SK-N-SH treated with all-trans-retinoic acid at 6 μM for 48 hours (cell line): ENCODE data around the gene ABCC5.
A peak's percentile ranks its signal among the peaks of the same experiment; 100 is the strongest.
"Not testable (repeated sequence)": the region's sequence is repeated elsewhere in the genome, so short reads cannot be mapped to it uniquely, and the experiment has no call there.

Source experiments
- ATAC-seq: fragments of 200-7000 bp; cut with Tn5 transposase; 3 replicates; pipeline ENCODE4 v1.9.1; 2020; ENCODE audit warnings: mild to moderate bottlenecking, moderate library complexity
- ARNTL ChIP-seq: fragments of 450-650 bp; formaldehyde crosslinking; IDR thresholded peaks from 2 replicates; pipeline ENCODE4 v1.5.0; 2020; ENCODE audit warnings: low read depth, mild to moderate bottlenecking, moderate library complexity, borderline replicate concordance
- BACH2 ChIP-seq: fragments of 250-450 bp; sonication (Bioruptor Pico); IDR thresholded peaks from 2 replicates; pipeline ENCODE4 v1.9.0; 2021; ENCODE audit warnings: mild to moderate bottlenecking, borderline replicate concordance
- CREB5 ChIP-seq: fragments of 250-450 bp; sonication (Bioruptor Pico); IDR thresholded peaks from 2 replicates; pipeline ENCODE4 v1.5.1; 2020; ENCODE audit warnings: low read depth, mild to moderate bottlenecking, moderate library complexity
- CSDC2 ChIP-seq: fragments of 250-450 bp; sonication (Bioruptor Pico); IDR thresholded peaks from 2 replicates; pipeline ENCODE4 v1.5.0; 2020; ENCODE audit warnings: mild to moderate bottlenecking, moderate library complexity
- CSRNP3 ChIP-seq: fragments of 250-450 bp; sonication (Bioruptor Pico); IDR thresholded peaks from 2 replicates; pipeline ENCODE4 v1.5.1; 2021; ENCODE audit warnings: mild to moderate bottlenecking, moderate library complexity
- ESRRG ChIP-seq: fragments of 250-450 bp; sonication (Bioruptor Pico); IDR thresholded peaks from 2 replicates; pipeline ENCODE4 v1.6.1; 2021; ENCODE audit warnings: mild to moderate bottlenecking
- GLIS3 ChIP-seq: fragments of 250-450 bp; sonication (Bioruptor Pico); IDR thresholded peaks from 2 replicates; pipeline ENCODE4 v1.5.0; 2020; ENCODE audit warnings: mild to moderate bottlenecking, moderate library complexity
- ISL1 ChIP-seq: fragments of 250-450 bp; sonication (Bioruptor Pico); IDR thresholded peaks from 2 replicates; pipeline ENCODE4 v2.1.2; 2022; ENCODE audit warnings: mild to moderate bottlenecking, moderate library complexity
- OSR1 ChIP-seq: fragments of 250-450 bp; sonication (Bioruptor Pico); IDR thresholded peaks from 2 replicates; pipeline ENCODE4 v1.8.0; 2022; ENCODE audit warnings: moderate library complexity, mild to moderate bottlenecking, inconsistent platforms
- PATZ1 ChIP-seq: fragments of 250-450 bp; sonication (Bioruptor Pico); IDR thresholded peaks from 2 replicates; pipeline ENCODE4 v1.8.0; 2020; ENCODE audit warnings: mild to moderate bottlenecking, moderate library complexity, borderline replicate concordance
- POU6F1 ChIP-seq: fragments of 250-450 bp; sonication (Bioruptor Pico); IDR thresholded peaks from 2 replicates; pipeline ENCODE4 v1.8.0; 2021; ENCODE audit warnings: low read depth, mild to moderate bottlenecking, moderate library complexity, borderline replicate concordance
- RARB ChIP-seq: fragments of 250-450 bp; sonication (Bioruptor Pico); IDR thresholded peaks from 2 replicates; pipeline ENCODE4 v1.8.0; 2021; ENCODE audit warnings: mild to moderate bottlenecking, moderate library complexity
- SNAI2 ChIP-seq: fragments of 250-450 bp; sonication (Bioruptor Pico); IDR thresholded peaks from 2 replicates; pipeline ENCODE4 v1.5.0; 2020; ENCODE audit warnings: mild to moderate bottlenecking, moderate library complexity
- TCF4 ChIP-seq: fragments of 250-450 bp; sonication (Bioruptor Pico); IDR thresholded peaks from 2 replicates; pipeline ENCODE4 v1.8.0; 2021; ENCODE audit warnings: mild to moderate bottlenecking, moderate library complexity, borderline replicate concordance
- TSHZ2 ChIP-seq: fragments of 250-450 bp; sonication (Bioruptor Pico); IDR thresholded peaks from 2 replicates; pipeline ENCODE4 v1.5.0; 2020; ENCODE audit warnings: mild to moderate bottlenecking, moderate library complexity
- ZC3H10 ChIP-seq: fragments of 250-450 bp; sonication (Bioruptor Pico); IDR thresholded peaks from 2 replicates; pipeline ENCODE4 v1.5.1; 2021; ENCODE audit warnings: mild to moderate bottlenecking, moderate library complexity
- ZFP3 ChIP-seq: fragments of 250-450 bp; sonication (Bioruptor Pico); IDR thresholded peaks from 2 replicates; pipeline ENCODE4 v1.5.0; 2020; ENCODE audit warnings: mild to moderate bottlenecking, moderate library complexity
- ZFP30 ChIP-seq: fragments of 450-650 bp; formaldehyde crosslinking; IDR thresholded peaks from 2 replicates; pipeline ENCODE4 v1.5.0; 2022; ENCODE audit warnings: mild to moderate bottlenecking, moderate library complexity
- ZNF565 ChIP-seq: fragments of 450-650 bp; formaldehyde crosslinking; conservative IDR thresholded peaks from 2 replicates; pipeline ENCODE4 v1.5.0; 2020; ENCODE audit warnings: low read depth, mild to moderate bottlenecking, moderate library complexity
- ZNF70 ChIP-seq: fragments of 450-650 bp; formaldehyde crosslinking; IDR thresholded peaks from 2 replicates; pipeline ENCODE4 v1.5.0; 2020; ENCODE audit warnings: mild to moderate bottlenecking, moderate library complexity

ABCC5 gene

GRCh38 chr3:184008161-184008560 is 9.5 kb downstream of the ABCC5 start:
- TF ChIP-seq TCF4 (CRISPR knock-in tag) (no peak), ESRRG (CRISPR knock-in tag) (no peak), CSRNP3 (CRISPR knock-in tag) (no peak), RARB (CRISPR knock-in tag) (no peak), SNAI2 (CRISPR knock-in tag) (no peak), CREB5 (CRISPR knock-in tag) (no peak), ZNF70 (CRISPR knock-in tag) (no peak), TSHZ2 (no peak), ZNF565 (CRISPR knock-in tag) (no peak), ARNTL (no peak), GLIS3 (no peak), ISL1 (no peak), BACH2 (CRISPR knock-in tag) (no peak), PATZ1 (CRISPR knock-in tag) (no peak), POU6F1 (CRISPR knock-in tag) (no peak)
- no peak for ATAC-seq

GRCh38 chr3:184007143-184007813 is 10.4 kb downstream of the ABCC5 start:
- ATAC-seq = not testable (repeated sequence)

- TF ChIP-seq ISL1 = no peak
- no peak for TF ChIP-seq CSRNP3 (CRISPR knock-in tag)
- TF ChIP-seq ZFP3 (CRISPR knock-in tag) = no peak
- TF ChIP-seq SNAI2 (CRISPR knock-in tag) = no peak
- TF ChIP-seq GLIS3 = no peak
- TF ChIP-seq BACH2 (CRISPR knock-in tag) = no peak
- TF ChIP-seq OSR1 (CRISPR knock-in tag) = no peak
- no peak for TF ChIP-seq TSHZ2
- no peak for TF ChIP-seq RARB (CRISPR knock-in tag)
- no peak for TF ChIP-seq ZNF565 (CRISPR knock-in tag)
- TF ChIP-seq ZNF70 (CRISPR knock-in tag) = no peak
- no peak for TF ChIP-seq ARNTL
- TF ChIP-seq ZC3H10 = no peak
- no peak for TF ChIP-seq CSDC2 (CRISPR knock-in tag)
- TF ChIP-seq ZFP30 (CRISPR knock-in tag) = no peak
- 0 out of 3 replicates have a peak, but pooled peaks have one; percentile 24 for ATAC-seq
These were observed 11.7 kb downstream of the ABCC5 start for GRCh38 chr3:184005941-184006507.
